ENCODE measurements around the gene TMOD3.

TMOD3 gene

DNA sequence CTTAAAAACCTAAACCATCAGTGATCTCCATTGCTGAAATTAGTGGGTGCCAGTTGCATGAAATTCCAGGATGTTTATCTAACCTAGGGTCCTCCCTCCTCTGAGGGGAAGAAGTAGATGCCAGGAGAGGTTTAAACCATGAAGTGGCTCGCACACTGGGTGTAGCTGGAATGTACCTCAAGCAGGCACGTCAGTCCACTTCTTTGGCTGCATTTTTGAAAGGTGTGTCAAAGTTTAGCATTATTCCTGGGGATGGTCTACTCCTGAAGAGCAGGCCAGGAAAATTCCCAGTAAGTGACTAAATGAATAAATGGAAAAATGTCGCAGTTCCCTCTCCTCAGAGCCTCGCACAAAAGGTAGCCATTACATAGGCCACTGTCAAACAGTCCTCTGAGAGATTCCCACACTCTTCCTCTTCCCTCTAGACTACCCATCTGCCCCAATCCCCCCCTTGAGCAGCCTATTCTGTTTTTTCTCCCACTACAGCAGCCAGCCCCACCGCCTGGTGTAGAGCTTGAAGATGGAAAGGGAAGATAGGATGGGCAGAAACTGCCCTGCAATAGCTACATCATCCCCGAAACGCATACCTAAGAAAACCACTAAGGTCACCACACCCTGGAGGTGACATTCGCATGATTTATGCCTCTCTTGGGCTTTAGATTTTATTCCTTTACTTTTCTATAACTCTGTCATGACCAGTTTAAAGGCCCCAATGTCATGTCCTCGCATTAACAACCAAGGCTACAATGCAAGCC lies 655 bp upstream of the TMOD3 start:
- peak; percentile 69 for DNase-seq

DNA sequence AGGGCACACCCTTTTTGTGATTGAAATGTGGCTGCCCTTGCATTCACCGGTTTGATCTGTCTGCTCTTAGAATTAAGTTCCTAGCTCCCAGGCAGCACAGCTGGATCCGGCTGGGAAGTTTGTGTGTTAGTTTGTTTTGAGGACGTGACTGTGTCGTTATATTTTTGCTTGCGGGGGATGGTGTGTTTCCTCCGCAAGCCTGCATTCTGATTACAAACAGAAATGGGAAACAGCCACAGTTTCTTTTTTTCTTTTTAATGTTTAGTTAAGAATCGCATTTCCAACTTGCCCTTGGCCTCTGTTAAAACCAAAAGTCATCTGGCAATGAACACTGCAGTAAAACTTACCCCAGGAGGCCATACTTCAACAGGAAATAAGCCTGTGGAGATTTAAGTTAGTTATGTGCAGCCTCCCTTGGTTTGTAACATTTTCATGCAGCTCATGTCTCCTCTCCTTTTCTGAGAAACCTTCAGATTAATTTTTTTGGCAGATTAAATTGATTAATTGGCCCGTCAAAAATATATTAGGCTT lies 888 bp downstream of the TMOD3 start:
- DNase-seq: peak; percentile 50

DNA sequence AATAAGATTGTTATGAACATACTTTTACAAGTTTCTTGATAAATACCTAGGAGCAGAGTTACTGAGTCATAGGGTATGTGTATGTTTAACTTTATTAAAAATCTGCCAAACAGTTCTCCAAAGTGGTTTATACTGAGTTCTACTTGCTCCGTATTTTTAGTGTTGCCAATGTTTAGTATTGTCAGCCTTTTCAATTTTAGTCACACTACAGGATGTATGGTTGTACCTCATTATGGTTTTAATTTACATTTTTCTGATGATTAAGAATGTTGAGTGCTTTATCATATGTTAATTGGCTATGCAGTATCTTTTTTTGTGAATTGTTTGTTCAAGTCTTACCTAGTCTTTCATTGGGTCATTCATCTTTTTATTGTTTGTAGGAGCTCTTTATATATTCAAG lies 4.3 kb downstream of the TMOD3 start:
- no peak for DNase-seq

DNA sequence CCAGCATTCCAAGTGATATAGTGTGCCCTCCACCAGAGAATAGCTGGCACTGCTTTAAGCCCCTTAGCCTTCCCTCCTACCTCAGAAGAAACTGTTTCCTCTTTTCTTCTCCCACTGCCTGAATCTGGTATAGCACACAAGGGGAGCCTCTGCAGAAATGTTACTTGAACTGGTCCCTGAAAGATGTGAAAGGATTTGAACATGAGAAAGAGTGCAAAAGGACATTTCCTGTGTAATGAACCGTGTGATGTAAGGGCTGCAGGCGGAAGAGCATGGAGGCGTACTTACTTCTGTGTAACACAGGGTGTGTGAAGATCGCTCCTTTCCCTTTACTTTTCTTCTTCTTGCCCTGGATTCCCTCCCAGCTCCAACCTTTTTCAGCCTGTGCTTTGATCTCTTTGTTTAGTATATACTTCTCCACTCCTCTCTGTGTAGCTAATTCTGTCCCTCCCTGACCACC lies 8.4 kb downstream of the TMOD3 start:
- DNase-seq: no peak

DNA sequence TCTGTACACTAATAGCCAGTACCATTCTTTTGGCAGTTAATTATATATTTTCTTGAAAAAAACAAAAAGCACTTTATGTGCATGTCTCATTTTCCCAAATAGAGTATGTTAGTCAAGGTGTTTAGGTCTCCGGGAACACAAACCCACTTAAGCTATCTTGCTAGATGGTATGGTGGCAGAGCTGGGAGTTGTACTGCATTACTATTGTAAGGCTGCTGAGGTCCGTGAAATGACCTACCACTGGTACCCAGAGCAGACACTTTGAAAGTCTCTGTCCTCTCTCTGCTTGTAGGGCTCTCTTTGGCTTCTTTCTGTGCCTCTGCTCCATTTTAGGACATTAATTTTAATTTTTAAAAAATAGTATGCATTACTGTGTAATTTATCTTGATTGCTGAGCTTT lies 8.8 kb downstream of the TMOD3 start:
- DNase-seq: no peak

DNA sequence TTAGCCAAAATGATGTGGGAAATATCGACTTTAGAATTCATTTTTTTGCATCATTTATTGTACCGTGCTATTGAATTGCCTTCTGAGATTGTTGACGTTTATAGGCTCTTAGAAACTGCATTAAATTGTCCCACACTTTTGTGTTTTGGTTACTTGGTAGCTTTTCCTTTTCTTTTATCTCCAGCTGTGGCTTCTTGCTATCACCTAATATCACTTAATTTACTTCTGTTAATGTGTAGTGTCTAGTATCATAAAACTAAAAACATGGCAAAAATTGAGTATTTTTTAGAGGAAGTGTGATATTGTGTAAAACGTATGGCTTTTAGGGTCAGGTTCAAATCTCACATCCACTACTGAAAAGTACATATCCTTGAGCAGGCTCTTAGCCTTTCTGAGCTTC lies 11.2 kb downstream of the TMOD3 start:
- no peak for DNase-seq

DNA sequence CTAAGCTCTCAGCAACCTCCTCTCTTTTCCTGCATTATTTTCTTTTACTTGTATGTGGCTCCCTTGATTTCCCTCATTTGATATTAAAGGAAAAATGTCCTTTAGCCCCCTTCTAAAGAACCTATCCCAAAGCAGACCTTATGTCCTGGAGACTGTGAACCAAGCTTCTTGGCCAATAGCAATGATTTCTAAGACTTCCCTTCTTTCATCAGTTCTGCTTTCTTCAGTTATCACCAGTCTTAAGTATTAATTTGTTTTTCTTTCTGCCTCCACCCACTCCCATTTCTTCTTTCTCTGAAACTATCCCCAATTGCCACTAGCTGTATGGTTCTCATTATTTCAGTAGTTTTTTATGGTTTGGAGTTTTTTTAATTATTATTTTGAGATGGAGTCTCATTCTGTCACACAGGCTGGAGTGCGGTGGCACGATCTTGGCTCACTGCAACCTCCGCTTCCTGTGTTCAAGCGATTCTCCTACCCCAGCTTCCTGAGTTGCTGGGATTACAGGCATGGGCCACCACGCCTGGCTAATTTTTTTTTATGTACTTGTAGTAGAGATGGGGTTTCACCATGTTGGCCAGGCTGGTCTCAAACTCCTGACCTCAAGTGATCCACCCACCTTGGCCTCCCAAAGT lies 12.1 kb downstream of the TMOD3 start:
- no peak for DNase-seq

DNA sequence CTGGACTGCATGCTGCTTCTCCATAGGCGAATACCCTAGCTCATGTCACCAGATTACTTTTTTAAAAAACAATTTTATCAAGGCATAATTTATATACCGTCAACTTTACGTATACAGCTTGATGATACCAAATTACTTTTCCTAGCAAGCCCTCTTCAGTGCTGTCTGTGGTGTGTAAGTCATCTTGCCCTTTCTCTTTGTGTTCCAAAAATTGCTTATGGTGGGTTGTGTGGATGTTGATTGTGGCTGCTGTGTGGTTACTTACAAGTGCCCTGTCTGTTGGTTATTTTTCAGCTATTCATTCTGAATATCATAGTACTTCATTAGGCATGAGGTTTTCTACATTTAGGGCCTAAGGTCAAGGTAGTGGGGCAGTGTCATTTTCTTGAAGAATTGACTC lies 12.8 kb downstream of the TMOD3 start:
- DNase-seq: no peak

DNA sequence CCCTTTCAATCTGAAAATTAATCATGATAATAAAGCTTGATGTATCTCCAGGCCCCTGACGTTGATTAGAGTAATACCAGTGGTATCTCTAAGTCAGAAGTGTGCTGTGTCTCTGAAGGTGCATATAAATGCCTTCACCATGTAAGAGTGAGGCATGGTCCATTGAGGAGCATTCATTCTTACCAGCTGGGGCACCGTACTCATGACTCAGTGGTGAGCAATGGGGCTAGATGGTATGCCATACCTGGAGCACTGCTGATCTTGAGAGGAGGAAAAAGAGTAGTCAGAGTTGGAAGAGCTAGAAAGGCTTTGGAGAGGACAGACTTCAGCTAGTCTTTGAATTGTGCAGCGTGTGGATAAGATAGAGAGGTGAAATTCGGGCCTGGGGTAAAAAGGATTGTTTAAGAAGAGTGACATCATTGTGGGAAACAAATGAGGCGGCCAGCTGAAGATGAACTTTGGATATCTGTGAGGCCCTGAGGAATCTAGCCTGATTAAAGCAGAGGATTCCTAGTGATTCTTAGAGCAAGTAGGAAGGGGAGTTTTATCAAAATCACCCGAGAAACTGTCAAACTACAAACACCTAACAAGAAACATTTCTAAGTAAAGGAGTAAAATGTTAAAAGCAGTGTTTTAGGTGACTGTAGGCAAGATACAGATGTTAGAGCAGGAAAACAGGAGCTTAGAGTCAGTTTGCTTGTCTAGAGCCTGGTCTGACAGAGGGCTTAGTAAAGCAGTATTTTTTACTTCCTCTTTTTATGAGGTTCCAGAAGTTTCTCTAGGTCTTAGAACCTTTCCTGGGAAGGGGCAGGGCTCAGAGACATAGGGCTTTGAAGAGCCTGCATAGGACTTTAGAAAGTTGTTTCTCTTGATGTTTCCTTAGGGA lies 13.6 kb downstream of the TMOD3 start:
- DNase-seq: peak; percentile 72

DNA sequence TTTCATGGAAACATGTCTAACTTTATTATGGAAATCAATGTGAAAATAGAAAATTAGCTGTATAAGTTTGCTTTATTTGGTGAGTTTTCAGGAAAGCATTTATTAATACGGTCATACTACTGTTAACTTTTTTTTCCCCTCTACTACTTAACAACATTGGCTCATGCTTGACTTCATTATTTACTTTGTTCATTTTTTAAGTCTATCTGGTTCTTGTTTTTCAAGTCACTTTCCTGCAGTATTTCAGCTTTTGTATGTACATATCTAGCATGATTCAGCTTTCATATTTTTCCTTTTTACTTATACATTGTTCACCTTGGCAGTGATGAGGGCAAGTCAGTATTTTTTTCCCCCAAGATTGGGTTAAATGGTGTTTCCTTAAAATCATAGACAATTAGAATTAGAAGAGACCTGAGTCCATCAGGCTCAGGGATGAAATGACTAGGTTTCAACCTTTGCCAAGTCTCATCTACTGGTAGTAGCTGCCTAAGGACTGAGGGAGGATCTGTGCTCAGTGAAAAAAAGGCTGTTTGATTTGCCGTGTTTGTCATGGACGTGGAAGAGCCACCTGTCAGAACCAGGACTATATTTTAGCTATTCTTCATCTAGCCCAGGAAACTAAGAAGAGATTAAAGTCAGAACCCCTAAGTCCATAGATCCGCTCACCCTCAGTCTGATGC lies 15.4 kb downstream of the TMOD3 start:
- no peak for DNase-seq

DNA sequence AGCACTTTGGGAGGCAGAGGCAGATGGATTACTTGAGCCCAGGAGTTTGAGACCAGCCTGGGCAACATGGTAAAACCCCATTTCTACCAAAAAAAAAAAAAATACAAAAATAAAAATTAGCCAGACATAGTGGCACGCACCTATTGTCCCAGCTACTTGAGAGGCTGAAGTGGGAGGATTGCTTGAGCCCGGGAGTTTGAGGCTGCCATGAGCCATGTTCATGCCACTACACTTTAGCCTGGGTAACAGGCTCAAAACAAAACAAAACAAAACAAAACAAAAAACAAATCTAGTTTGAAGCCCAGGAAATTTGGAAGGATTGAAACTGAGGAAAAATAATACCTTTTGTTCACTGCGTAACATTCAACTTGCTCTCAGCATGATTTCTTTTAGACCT lies 16.6 kb downstream of the TMOD3 start:
- no peak for DNase-seq

DNA sequence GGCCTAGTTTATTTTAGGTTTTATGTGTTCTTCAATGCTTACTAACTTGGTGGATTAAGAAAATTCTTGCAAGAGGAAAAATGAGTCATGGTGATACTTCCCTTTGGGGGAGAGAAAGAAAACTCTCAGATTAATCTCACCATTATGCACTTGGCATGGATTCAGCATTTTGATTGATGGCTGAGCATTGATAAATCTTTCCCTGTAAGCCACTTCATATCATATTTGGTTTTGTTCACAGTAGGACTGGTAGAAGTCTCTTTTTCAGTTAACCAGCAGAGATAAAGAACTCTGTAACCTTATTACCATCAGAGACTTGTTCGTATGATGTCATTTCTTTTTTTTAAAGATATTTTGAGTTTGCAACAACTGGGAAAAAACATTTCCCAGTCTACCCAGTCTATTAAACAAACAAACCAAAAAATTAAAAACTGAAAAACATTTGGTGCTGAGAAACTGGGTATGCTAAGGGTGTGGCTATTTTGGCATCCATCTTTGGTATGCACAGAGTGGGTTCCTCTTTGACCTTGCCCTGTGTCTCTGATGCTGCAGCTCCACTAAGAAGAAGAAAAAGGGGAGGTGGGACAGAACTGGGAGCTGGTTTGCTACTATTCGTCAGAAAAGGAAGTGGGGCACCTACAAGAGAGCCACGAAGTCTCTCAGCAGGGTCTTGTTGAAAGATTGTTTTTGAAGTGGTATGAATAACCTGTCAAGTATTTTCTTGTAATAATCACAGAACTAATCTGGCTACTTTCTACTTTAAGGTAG lies 17.2 kb downstream of the TMOD3 start:
- DNase-seq: peak; percentile 74

DNA sequence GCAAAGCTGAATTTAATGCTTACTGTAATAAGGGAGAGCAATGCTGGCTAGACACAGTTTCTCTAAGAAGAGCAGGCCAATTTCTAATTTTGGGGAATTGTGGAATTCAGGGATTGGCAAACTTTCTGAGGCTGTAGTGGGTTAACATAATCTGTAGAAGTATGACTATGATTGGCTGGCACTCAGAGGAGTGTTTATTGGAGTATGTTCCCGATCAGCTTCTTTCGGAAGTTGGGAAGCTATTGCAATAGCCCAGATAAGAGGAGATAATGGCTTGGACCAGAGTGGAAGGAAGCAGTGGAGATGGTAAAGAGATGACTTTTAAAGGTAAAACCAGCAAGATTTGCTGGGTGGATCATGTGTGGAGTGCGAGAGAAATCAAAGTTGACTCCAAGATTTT lies 19.4 kb downstream of the TMOD3 start:
- DNase-seq: no peak

DNA sequence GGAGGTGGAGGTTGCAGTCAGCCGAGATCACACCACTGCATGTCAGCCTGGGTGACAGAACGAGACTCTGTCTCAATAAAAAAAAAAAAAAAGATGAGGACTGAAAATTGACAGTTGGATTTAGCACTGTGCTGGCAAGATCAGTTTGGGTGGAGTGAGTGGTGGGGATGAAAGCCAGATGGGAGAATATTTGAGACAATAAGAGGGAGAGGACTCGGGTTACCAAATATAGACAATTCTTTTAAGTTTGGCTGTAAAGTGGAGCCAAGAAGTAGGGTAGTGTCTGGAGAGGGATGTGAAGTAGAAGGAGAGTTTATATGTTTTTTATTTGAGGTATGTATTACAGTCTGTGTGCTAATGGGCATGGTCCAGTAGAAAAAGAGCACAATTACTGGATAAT lies 20.4 kb downstream of the TMOD3 start:
- no peak for DNase-seq

DNA sequence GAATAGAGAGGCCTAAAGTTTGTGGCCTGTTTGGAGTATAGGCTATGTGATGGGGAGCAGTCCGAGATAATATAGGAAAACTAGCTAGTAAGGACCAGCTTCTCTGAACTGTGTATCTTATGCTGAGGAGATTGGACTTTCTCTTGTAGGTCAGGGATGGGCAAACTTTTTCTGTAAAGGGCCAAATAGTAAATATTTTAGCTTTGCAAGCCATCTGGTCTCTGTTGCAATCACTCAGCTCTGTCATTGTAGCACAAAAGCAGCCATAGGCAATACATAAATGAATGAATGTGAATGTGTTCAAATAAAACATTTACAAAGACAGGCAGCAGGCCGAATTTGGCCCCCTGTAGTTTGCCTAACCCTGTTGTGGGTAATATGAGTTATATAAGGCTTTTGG lies 24.5 kb downstream of the TMOD3 start:
- no peak for DNase-seq

DNA sequence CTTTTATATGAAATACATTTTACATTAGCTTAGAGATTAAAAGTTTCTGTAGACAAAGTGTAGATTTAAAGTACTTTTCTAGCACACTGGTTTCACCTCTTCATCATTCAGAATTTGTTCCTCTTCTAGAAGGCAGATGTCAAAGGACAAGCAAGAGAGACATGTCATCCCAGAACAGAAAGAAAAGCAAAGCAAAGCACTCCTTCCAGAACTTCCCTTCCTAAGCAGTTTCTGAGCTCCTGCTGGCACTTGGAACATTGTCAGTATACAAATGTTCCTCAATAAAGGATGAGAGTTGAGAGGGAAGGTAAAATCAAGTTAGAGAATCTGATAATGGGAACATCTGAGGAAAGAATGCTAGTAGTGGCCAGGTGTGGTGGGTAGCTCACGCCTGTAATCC lies 26.2 kb downstream of the TMOD3 start:
- DNase-seq: no peak

DNA sequence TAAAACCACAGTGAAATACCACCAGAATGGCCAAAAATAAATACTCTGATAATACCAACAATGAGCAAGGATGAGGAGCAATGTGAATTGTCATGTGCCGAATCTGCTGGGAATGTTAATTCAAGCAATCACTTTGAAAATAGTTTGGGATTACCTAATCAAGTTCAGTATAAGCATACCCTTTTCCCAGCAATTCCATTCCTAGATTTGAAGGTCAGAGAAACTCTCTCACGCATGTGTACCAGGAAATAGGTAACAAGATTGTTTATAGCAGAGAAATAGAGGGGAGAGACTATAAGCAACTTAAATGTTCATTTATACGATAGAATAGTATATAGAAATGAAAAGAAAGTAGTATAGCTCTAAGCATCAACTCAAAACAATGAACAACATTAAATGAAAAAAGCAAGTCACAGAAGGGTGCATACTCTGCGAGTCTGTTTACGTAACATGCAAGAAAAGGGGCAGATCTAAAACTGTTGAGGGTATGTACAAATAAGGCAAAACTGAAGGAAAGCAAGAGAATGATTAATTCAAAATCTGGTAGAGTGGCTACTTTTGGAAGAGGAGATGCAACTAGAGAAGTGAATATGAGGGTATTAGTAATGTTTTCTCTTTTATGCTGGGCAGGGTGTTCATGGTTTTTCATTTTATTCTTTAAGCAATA lies 27.4 kb downstream of the TMOD3 start:
- no peak for DNase-seq

DNA sequence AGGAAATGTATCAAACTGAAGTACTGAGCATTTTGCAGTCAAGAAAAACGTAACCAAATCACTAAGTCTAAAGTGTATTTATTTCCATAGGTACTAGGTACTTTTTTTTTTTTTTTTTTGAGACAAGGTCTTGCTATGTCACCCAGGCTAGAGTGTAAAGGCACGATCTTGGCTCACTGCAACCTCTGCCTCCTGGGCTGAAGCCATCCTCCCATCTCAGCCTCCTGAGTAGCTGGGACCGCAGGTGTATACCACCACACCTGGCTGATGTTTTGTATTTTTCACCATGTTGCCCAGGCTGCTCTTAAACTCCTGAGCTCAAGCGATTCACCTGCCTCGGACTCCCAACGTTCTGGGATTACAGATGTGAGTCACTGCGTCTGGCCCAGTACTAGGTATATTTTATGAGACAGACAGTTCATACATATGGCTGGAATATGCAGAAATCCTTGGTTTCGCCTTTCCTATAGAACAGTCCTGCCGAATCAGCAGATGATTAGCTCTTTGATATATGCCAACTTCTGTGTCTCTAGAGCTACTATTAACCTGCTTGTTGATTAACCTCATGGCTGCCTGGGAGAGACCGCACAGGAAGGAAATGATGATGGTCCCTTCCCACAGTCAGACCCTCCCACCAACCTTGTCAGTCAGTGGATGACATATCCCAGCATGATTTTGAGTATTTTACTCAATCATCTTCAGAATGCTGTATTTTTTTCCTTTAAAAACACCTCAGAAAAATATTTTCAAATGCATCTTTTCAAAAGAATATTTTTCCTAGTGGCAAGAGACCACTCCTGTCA lies 32.3 kb downstream of the TMOD3 start:
- DNase-seq: no peak

DNA sequence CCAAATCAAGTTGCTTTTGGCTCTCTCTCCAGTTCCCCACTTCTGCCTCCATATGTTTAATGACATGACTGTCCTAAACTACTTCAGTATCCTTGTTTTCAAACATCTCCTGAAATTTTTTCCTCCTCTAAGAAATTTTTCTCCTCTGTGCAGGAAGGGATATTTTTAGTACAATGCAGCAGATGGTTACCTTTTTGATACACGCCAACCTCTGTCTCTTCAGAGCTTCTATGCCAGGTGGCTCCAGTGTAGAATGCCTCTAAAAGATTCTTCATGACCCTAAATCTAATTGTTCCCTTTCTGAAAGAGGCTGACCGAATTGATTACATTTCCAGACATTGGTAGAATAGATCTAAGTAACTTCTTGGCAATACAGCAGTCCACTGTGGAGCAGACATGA lies 33.7 kb downstream of the TMOD3 start:
- DNase-seq: no peak

DNA sequence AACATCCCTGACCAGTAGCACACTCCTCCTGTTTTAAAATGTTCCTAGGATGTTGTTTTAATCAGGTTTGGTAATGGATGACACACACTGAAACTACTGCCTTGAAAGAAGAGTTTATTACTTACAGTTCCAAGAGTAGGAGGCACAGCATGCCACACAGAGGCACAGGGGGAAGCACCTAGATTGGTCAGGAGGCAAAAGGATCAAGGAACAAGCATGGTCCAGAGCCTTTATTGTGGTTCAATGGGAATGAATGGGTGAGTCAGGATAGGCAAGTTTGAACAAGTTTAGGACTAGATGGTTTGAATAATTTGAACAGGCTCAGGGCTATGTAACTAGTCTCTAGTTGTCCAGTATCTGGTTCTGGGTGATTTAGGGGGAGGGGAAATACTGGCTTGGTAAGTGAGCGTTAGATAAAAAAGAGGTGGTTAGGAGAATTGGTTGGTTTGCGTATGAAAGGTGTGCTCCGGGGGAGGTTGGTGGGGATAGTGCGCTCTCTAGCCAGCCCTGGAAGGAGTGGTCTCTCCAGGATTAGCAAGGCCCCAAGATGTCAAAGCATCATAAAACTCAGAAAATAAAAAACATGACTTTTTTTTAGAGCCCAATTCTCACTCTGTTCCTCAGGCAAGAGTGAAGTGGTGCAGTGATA lies 35.1 kb downstream of the TMOD3 start:
- no peak for DNase-seq
